ENCODE results near the gene ATMIN. TPM values are rescaled to one million over a fixed set of nuclear protein-coding genes. Genes with fewer than 3 reads are reported as not detected.

Gene ATMIN
- total RNA-seq, 1 experiment from 2014 or later, result 31.2 TPM

DNA sequence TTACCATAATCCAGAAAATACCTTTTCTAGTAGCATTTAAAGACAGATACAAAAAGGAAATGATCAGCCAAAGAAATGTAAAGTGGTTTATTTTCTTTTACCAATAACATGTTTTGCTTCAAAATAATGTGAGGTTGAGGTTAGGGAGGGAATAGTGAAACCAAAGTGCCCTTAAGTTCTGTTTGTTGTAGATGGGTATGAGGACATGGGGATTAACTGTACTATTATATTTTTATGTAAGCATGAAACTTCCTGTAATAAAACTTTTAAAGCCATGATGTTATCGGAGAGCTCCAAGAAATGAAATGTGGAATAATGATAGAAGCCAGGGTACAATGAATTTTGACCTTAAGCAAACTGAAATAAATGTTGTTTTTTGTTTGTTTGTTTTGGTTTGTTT, 31.5 kb downstream of the ATMIN start:
- Histone ChIP-seq H3K27me3 (ENCODE audit: insufficient read depth, low read depth) (no peaks in the 10 kb centered on the region), H3K4me2 (no peak overlapping the region), H4K20me1 (ENCODE audit: insufficient read depth) (no peaks in the 10 kb centered on the region), H3K27ac (no peak overlapping the region), H3K36me3 (ENCODE audit: low read depth) (no peaks in the 10 kb centered on the region), H3K9me3 (ENCODE audit: insufficient read depth, low read depth) (no peaks in the 10 kb centered on the region), H3F3A (ENCODE audit: insufficient read depth, low read depth) (no peaks in the 10 kb centered on the region), H3K9me2 (ENCODE audit: insufficient read depth) (no peaks in the 10 kb centered on the region; the same call in 1 of the 2 replicates), H3K79me2 (ENCODE audit: low read depth) (no peaks in the 10 kb centered on the region), H2AFZ (no peak overlapping the region), H3K4me3 (no peak overlapping the region), H3K4me1 (replicated peaks; ENCODE audit: insufficient read depth) (0 out of 2 replicates have a peak, but pooled peaks cover 9% of the 10 kb centered on the region)
- TF ChIP-seq, protein P1, sequence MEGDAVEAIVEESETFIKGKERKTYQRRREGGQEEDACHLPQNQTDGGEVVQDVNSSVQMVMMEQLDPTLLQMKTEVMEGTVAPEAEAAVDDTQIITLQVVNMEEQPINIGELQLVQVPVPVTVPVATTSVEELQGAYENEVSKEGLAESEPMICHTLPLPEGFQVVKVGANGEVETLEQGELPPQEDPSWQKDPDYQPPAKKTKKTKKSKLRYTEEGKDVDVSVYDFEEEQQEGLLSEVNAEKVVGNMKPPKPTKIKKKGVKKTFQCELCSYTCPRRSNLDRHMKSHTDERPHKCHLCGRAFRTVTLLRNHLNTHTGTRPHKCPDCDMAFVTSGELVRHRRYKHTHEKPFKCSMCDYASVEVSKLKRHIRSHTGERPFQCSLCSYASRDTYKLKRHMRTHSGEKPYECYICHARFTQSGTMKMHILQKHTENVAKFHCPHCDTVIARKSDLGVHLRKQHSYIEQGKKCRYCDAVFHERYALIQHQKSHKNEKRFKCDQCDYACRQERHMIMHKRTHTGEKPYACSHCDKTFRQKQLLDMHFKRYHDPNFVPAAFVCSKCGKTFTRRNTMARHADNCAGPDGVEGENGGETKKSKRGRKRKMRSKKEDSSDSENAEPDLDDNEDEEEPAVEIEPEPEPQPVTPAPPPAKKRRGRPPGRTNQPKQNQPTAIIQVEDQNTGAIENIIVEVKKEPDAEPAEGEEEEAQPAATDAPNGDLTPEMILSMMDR (conservative IDR thresholded peaks at IDR 0.05), result no peak
- TF ChIP-seq EZH2 (IDR thresholded peaks at IDR 0.05; ENCODE audit: low read depth), result no peak
- ChIA-PET POLR2A (ENCODE audit: unreplicated experiment) (no interaction called here), CTCF (interaction anchor here (0.7 kb wide), 1 partner anchor 33 kb away, joined by 3 read pairs; no protein-coding TSS in a partner anchor)
- DNase-seq, result no peak
- BruUV-seq (replicated peaks), result no TSS peak
- intact Hi-C loops (cut with micrococcal nuclease; ENCODE audit: unreplicated experiment), result no loop called here

DNA sequence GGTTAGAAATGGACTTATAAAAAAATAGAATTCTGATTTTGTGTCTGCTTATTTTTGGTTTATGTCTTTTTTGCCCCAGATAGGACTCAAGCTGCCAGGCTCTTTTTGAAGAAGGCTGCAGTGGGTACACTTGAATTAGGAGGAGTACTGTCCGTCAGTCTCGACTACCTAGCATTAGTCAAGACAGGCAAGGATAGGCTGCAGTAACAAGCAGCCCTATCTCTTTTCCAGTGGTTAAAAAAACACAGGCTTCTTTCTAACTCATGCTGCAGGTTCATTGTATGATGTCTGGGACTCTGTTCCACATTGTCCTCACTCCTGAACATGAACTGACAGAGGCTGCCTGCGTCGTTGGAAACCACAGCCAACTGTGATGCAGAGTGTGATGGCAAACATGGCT, 33.4 kb downstream of the ATMIN start:
- Histone ChIP-seq H3K4me1 (replicated peaks; ENCODE audit: insufficient read depth) (0 out of 2 replicates have a peak, but pooled peaks cover 12% of the 10 kb centered on the region), H3K36me3 (ENCODE audit: low read depth) (no peaks in the 10 kb centered on the region), H3K27me3 (ENCODE audit: insufficient read depth, low read depth) (no peaks in the 10 kb centered on the region), H3K9me2 (ENCODE audit: insufficient read depth) (no peaks in the 10 kb centered on the region; the same call in 1 of the 2 replicates), H3K27ac (no peak overlapping the region), H3K4me3 (no peak overlapping the region), H3F3A (ENCODE audit: insufficient read depth, low read depth) (no peaks in the 10 kb centered on the region), H2AFZ (no peak overlapping the region), H3K9me3 (ENCODE audit: insufficient read depth, low read depth) (no peaks in the 10 kb centered on the region), H4K20me1 (ENCODE audit: insufficient read depth) (no peaks in the 10 kb centered on the region), H3K79me2 (ENCODE audit: low read depth) (no peaks in the 10 kb centered on the region), H3K4me2 (no peak overlapping the region)
- TF ChIP-seq, protein P1 (conservative IDR thresholded peaks at IDR 0.05), result no peak
- TF ChIP-seq EZH2 (IDR thresholded peaks at IDR 0.05; ENCODE audit: low read depth), result no peak
- BruUV-seq (replicated peaks), result no TSS peak
- ChIA-PET POLR2A (ENCODE audit: unreplicated experiment) (no interaction called here), CTCF (no interaction called here)
- DNase-seq, result no peak
- intact Hi-C loops (cut with micrococcal nuclease; ENCODE audit: unreplicated experiment), result no loop called here

DNA sequence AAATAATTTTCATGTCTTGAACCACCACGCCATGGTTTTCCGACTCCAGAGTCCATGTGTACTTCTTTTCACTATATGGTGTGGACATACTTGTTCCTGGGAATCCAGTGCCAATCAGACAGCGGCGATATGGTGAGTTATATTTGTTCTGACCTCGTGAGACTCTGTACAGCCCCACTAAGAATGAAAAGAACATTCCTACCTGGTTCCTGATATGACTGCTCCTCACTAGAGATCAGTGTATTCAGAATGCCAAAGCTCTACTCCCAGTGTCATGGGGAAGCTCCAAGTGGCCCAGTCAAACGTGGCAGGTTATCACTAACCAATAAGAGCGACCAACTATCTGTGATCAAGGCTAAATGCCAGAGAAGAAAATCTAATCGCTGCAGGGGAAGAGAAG, 35.3 kb downstream of the ATMIN start:
- no peaks in the 10 kb centered on the region; the same call in 1 of the 2 replicates for H3K9me2 ChIP-seq (ENCODE audit: insufficient read depth)
- no peaks in the 10 kb centered on the region for H4K20me1 ChIP-seq (ENCODE audit: insufficient read depth)
- peaks cover 5% of the 10 kb centered on the region; the same call in 1 of the 2 replicates for H3K79me2 ChIP-seq (ENCODE audit: low read depth)
- H3K27me3 ChIP-seq (ENCODE audit: insufficient read depth, low read depth), result no peaks in the 10 kb centered on the region
- H3F3A ChIP-seq (ENCODE audit: insufficient read depth, low read depth), result peaks cover 2% of the 10 kb centered on the region; the same call in 1 of the 2 replicates
- no peak overlapping the region for H3K4me3 ChIP-seq
- no peak overlapping the region for H3K27ac ChIP-seq
- no peak for DNase-seq
- no TSS peak for BruUV-seq (replicated peaks)
- no peak overlapping the region for H2AFZ ChIP-seq
- CTCF ChIA-PET, result no interaction called here
- no peak for TF ChIP-seq EZH2 (IDR thresholded peaks at IDR 0.05; ENCODE audit: low read depth)
- POLR2A ChIA-PET (ENCODE audit: unreplicated experiment), result no interaction called here
- peaks cover 16% of the 10 kb centered on the region; the same call in 1 of the 2 replicates for H3K4me1 ChIP-seq (replicated peaks; ENCODE audit: insufficient read depth)
- H3K4me2 ChIP-seq, result no peak overlapping the region
- no peaks in the 10 kb centered on the region for H3K36me3 ChIP-seq (ENCODE audit: low read depth)
- intact Hi-C loops (cut with micrococcal nuclease; ENCODE audit: unreplicated experiment), result loop anchor here (10.0 kb wide), 1 partner anchor 244 kb away; the partner anchor contains the start of gene GAN
- no peaks in the 10 kb centered on the region for H3K9me3 ChIP-seq (ENCODE audit: insufficient read depth, low read depth)
